Measurements from ENCODE around the gene THSD4. TPM values are rescaled to one million over a fixed set of nuclear protein-coding genes. Genes with fewer than 3 reads are reported as not detected.

Gene THSD4
- total RNA-seq, 1 experiment from 2014 or later: 36.3 TPM

GRCh38 chr15:71598741-71599140 lies 483.5 kb downstream of the THSD4 start:
- H3K27me3 Mint-ChIP-seq (ENCODE audit: insufficient read depth, unreplicated experiment): no peaks in the 10 kb centered on the region
- H3K36me3 Mint-ChIP-seq (ENCODE audit: insufficient read depth, unreplicated experiment): peaks cover 6% of the 10 kb centered on the region
- DNase-seq (ENCODE audit: unreplicated experiment): no peak
- TF ChIP-seq, protein P1, sequence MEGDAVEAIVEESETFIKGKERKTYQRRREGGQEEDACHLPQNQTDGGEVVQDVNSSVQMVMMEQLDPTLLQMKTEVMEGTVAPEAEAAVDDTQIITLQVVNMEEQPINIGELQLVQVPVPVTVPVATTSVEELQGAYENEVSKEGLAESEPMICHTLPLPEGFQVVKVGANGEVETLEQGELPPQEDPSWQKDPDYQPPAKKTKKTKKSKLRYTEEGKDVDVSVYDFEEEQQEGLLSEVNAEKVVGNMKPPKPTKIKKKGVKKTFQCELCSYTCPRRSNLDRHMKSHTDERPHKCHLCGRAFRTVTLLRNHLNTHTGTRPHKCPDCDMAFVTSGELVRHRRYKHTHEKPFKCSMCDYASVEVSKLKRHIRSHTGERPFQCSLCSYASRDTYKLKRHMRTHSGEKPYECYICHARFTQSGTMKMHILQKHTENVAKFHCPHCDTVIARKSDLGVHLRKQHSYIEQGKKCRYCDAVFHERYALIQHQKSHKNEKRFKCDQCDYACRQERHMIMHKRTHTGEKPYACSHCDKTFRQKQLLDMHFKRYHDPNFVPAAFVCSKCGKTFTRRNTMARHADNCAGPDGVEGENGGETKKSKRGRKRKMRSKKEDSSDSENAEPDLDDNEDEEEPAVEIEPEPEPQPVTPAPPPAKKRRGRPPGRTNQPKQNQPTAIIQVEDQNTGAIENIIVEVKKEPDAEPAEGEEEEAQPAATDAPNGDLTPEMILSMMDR (IDR thresholded peaks at IDR 0.05; ENCODE audit: unreplicated experiment): no peak
- peaks cover 4% of the 10 kb centered on the region for H3K9me3 Mint-ChIP-seq (ENCODE audit: unreplicated experiment)
- peaks cover 12% of the 10 kb centered on the region for H3K4me1 Mint-ChIP-seq (ENCODE audit: insufficient read depth, unreplicated experiment)
- no peak overlapping the region for H3K4me3 Mint-ChIP-seq (ENCODE audit: unreplicated experiment)
- ChIA-PET POLR2A (no interaction called here), CTCF (interaction anchor here (0.6 to 1.0 kb wide), 2 partner anchors 8 to 143 kb away, joined by 3 read pairs; no protein-coding TSS in a partner anchor)
- no TSS peak for BruUV-seq (replicated peaks)
- no peak overlapping the region for H3K27ac Mint-ChIP-seq (ENCODE audit: low read depth, unreplicated experiment)
- intact Hi-C loops (cut with micrococcal nuclease): no loop called here

- Mint-ChIP-seq H3K4me3 (ENCODE audit: unreplicated experiment) (no peak overlapping the region), H3K27me3 (ENCODE audit: insufficient read depth, unreplicated experiment) (no peaks in the 10 kb centered on the region), H3K27ac (ENCODE audit: low read depth, unreplicated experiment) (peak overlapping the region; percentile 2), H3K9me3 (ENCODE audit: unreplicated experiment) (peaks cover 8% of the 10 kb centered on the region), H3K4me1 (ENCODE audit: insufficient read depth, unreplicated experiment) (peaks cover 12% of the 10 kb centered on the region), H3K36me3 (ENCODE audit: insufficient read depth, unreplicated experiment) (peaks cover 2% of the 10 kb centered on the region)
- DNase-seq (ENCODE audit: unreplicated experiment): no peak
- BruUV-seq (replicated peaks): no TSS peak
- ChIA-PET CTCF (interaction anchor here (0.5 to 1.0 kb wide), 2 partner anchors 9 to 190 kb away, joined by 3 read pairs; no protein-coding TSS in a partner anchor), POLR2A (no interaction called here)
- TF ChIP-seq, protein P1 (IDR thresholded peaks at IDR 0.05; ENCODE audit: unreplicated experiment): no peak
- intact Hi-C loops (cut with micrococcal nuclease): no loop called here
These were observed 484.3 kb downstream of the THSD4 start for GRCh38 chr15:71599418-71600151.

- H3K9me3 Mint-ChIP-seq (ENCODE audit: unreplicated experiment): peaks cover 13% of the 10 kb centered on the region
- DNase-seq (ENCODE audit: unreplicated experiment): no peak
- H3K27ac Mint-ChIP-seq (ENCODE audit: low read depth, unreplicated experiment): peak overlapping the region; percentile 2
- POLR2A ChIA-PET: no interaction called here
- CTCF ChIA-PET: no interaction called here
- no peak overlapping the region for H3K4me3 Mint-ChIP-seq (ENCODE audit: unreplicated experiment)
- H3K4me1 Mint-ChIP-seq (ENCODE audit: insufficient read depth, unreplicated experiment): peaks cover 13% of the 10 kb centered on the region
- TF ChIP-seq, protein P1 (IDR thresholded peaks at IDR 0.05; ENCODE audit: unreplicated experiment): no peak
- H3K27me3 Mint-ChIP-seq (ENCODE audit: insufficient read depth, unreplicated experiment): no peaks in the 10 kb centered on the region
- intact Hi-C loops (cut with micrococcal nuclease): no loop called here
- H3K36me3 Mint-ChIP-seq (ENCODE audit: insufficient read depth, unreplicated experiment): no peaks in the 10 kb centered on the region
- BruUV-seq (replicated peaks): no TSS peak
These were observed 485.0 kb downstream of the THSD4 start for GRCh38 chr15:71600237-71600636.

GRCh38 chr15:71601038-71601834 lies 486.0 kb downstream of the THSD4 start:
- TF ChIP-seq, protein P1 (IDR thresholded peaks at IDR 0.05; ENCODE audit: unreplicated experiment): no peak
- intact Hi-C loops (cut with micrococcal nuclease): no loop called here
- H3K27ac Mint-ChIP-seq (ENCODE audit: low read depth, unreplicated experiment): no peak overlapping the region
- peaks cover 13% of the 10 kb centered on the region for H3K9me3 Mint-ChIP-seq (ENCODE audit: unreplicated experiment)
- no peak for DNase-seq (ENCODE audit: unreplicated experiment)
- no peaks in the 10 kb centered on the region for H3K27me3 Mint-ChIP-seq (ENCODE audit: insufficient read depth, unreplicated experiment)
- ChIA-PET CTCF (interaction anchor here (0.6 to 1.1 kb wide), 3 partner anchors 10 to 129 kb away, joined by 3 to 4 read pairs (median 3); no protein-coding TSS in a partner anchor), POLR2A (interaction anchor here (0.6 kb wide), 1 partner anchor 105 kb away, joined by 3 read pairs; no protein-coding TSS in a partner anchor)
- no TSS peak for BruUV-seq (replicated peaks)
- H3K4me1 Mint-ChIP-seq (ENCODE audit: insufficient read depth, unreplicated experiment): peaks cover 15% of the 10 kb centered on the region
- H3K36me3 Mint-ChIP-seq (ENCODE audit: insufficient read depth, unreplicated experiment): no peaks in the 10 kb centered on the region
- H3K4me3 Mint-ChIP-seq (ENCODE audit: unreplicated experiment): no peak overlapping the region

Data from MCF 10A (cell line).